Activated T-helper 1 cell treated with anti-CD3 and anti-CD28 coated beads, Interleukin-12 subunit alpha, Interleukin-12 subunit beta, Interleukin-2, Interleukin-4 antibody, amounts not matched to agents 30 ng/mL and 10 ng/mL and 1 ng/mL, durations not matched to agents 14 hours and 24 hours and 36 hours (primary cell): ENCODE measurements around the gene ATP9B. TPM values are rescaled to one million over a fixed set of nuclear protein-coding genes. Genes with fewer than 3 reads are reported as not detected.
A peak's percentile ranks its signal among the peaks of the same experiment; 100 is the strongest.
"Not testable (repeated sequence)": the region's sequence is repeated elsewhere in the genome, so short reads cannot be mapped to it uniquely, and the experiment has no call there.

ENCODE experiments used
- DNase-seq: peaks from one replicate; pipeline ENCODE4 v3.0.0; 2021; ENCODE audit warnings: low spot score
- H3K27ac Mint-ChIP-seq: one replicate; pipeline ENCODE4 v1.8.0; 2021; ENCODE audit warnings: mild to moderate bottlenecking, mixed read lengths
- H3K27me3 Mint-ChIP-seq: one replicate; pipeline ENCODE4 v1.8.0; 2022; ENCODE audit warnings: mild to moderate bottlenecking, moderate library complexity, mixed read lengths; ENCODE audit not compliant: insufficient read depth
- H3K36me3 Mint-ChIP-seq: one replicate; pipeline ENCODE4 v1.8.0; 2021; ENCODE audit warnings: low read depth, mixed read lengths
- H3K4me1 Mint-ChIP-seq: one replicate; pipeline ENCODE4 v1.8.0; 2021; ENCODE audit warnings: low read depth, mixed read lengths
- H3K4me3 Mint-ChIP-seq: one replicate; pipeline ENCODE4 v1.8.0; 2021; ENCODE audit warnings: mild to moderate bottlenecking, moderate library complexity, mixed read lengths
- H3K9me3 Mint-ChIP-seq: one replicate; pipeline ENCODE4 v1.8.0; 2021; ENCODE audit warnings: mixed read lengths
- intact Hi-C: fragments of 100-400 bp; cut with micrococcal nuclease; formaldehyde crosslinking; loops from one replicate; pipeline ENCODE4 v1.15.1; 2024
- total RNA-seq: library from RNA; stranded (reverse); gene quantifications from 2 replicates; pipeline ENCODE4 v1.2.3, GENCODE V29; 2022

The ATP9B gene
- total RNA-seq, 1 donor from 2014 or later = 26.1 TPM

- H3K27ac Mint-ChIP-seq = no peak overlapping the region
- intact Hi-C loops = no loop called here
- DNase-seq = no peak
- peaks cover 3% of the 10 kb centered on the region for H3K36me3 Mint-ChIP-seq
- H3K4me1 Mint-ChIP-seq = peaks cover 5% of the 10 kb centered on the region
- H3K27me3 Mint-ChIP-seq = no peaks in the 10 kb centered on the region
- peaks cover 4% of the 10 kb centered on the region for H3K9me3 Mint-ChIP-seq
- no peak overlapping the region for H3K4me3 Mint-ChIP-seq
Observed at GRCh38 chr18:79326413-79327198, 257.4 kb downstream of the ATP9B start.

- no peak overlapping the region for H3K27ac Mint-ChIP-seq
- no peak for DNase-seq
- H3K4me1 Mint-ChIP-seq = peaks cover 5% of the 10 kb centered on the region
- H3K36me3 Mint-ChIP-seq = peaks cover 3% of the 10 kb centered on the region
- H3K9me3 Mint-ChIP-seq = peaks cover 4% of the 10 kb centered on the region
- no peak overlapping the region for H3K4me3 Mint-ChIP-seq
- no peaks in the 10 kb centered on the region for H3K27me3 Mint-ChIP-seq
- intact Hi-C loops = no loop called here
Observed at GRCh38 chr18:79327199-79327721, 258.1 kb downstream of the ATP9B start.

- peak overlapping the region; percentile 48 for H3K27ac Mint-ChIP-seq
- H3K4me1 Mint-ChIP-seq, H3K4me3 Mint-ChIP-seq, H3K9me3 Mint-ChIP-seq, DNase-seq, intact Hi-C loops, H3K36me3 Mint-ChIP-seq, H3K27me3 Mint-ChIP-seq: not testable (repeated sequence)
Observed at GRCh38 chr18:79327915-79328314, 258.7 kb downstream of the ATP9B start.

- peaks cover 4% of the 10 kb centered on the region for H3K9me3 Mint-ChIP-seq
- H3K27ac Mint-ChIP-seq = no peak overlapping the region
- intact Hi-C loops = no loop called here
- DNase-seq = no peak
- no peaks in the 10 kb centered on the region for H3K27me3 Mint-ChIP-seq
- peaks cover 3% of the 10 kb centered on the region for H3K36me3 Mint-ChIP-seq
- no peak overlapping the region for H3K4me3 Mint-ChIP-seq
- H3K4me1 Mint-ChIP-seq = peaks cover 5% of the 10 kb centered on the region
Observed at GRCh38 chr18:79328887-79329286, 259.7 kb downstream of the ATP9B start.

GRCh38 chr18:79329786-79330185, 260.6 kb downstream of the ATP9B start:
- no peak for DNase-seq
- peaks cover 5% of the 10 kb centered on the region for H3K4me1 Mint-ChIP-seq
- H3K27me3 Mint-ChIP-seq = no peaks in the 10 kb centered on the region
- H3K9me3 Mint-ChIP-seq = peaks cover 4% of the 10 kb centered on the region
- intact Hi-C loops = no loop called here
- H3K27ac Mint-ChIP-seq = no peak overlapping the region
- H3K36me3 Mint-ChIP-seq = peaks cover 3% of the 10 kb centered on the region
- H3K4me3 Mint-ChIP-seq = no peak overlapping the region

- Mint-ChIP-seq H3K4me1 (no peaks in the 10 kb centered on the region), H3K9me3 (no peaks in the 10 kb centered on the region), H3K36me3 (no peaks in the 10 kb centered on the region), H3K27ac (no peak overlapping the region), H3K27me3 (no peaks in the 10 kb centered on the region), H3K4me3 (no peak overlapping the region)
- intact Hi-C loops = no loop called here
- DNase-seq = no peak
Observed at GRCh38 chr18:79332646-79333045, 263.5 kb downstream of the ATP9B start.

GRCh38 chr18:79333046-79333445, 263.9 kb downstream of the ATP9B start:
- H3K27me3 Mint-ChIP-seq = no peaks in the 10 kb centered on the region
- H3K36me3 Mint-ChIP-seq = no peaks in the 10 kb centered on the region
- H3K9me3 Mint-ChIP-seq = no peaks in the 10 kb centered on the region
- no peak for DNase-seq
- H3K4me3 Mint-ChIP-seq = no peak overlapping the region
- no peaks in the 10 kb centered on the region for H3K4me1 Mint-ChIP-seq
- intact Hi-C loops = no loop called here
- no peak overlapping the region for H3K27ac Mint-ChIP-seq

- DNase-seq = no peak
- peaks cover 6% of the 10 kb centered on the region for H3K9me3 Mint-ChIP-seq
- intact Hi-C loops = no loop called here
- H3K36me3 Mint-ChIP-seq = peaks cover 11% of the 10 kb centered on the region
- no peak overlapping the region for H3K27ac Mint-ChIP-seq
- H3K27me3 Mint-ChIP-seq = no peaks in the 10 kb centered on the region
- no peaks in the 10 kb centered on the region for H3K4me1 Mint-ChIP-seq
- H3K4me3 Mint-ChIP-seq = no peak overlapping the region
Observed at GRCh38 chr18:79334496-79335233, 265.5 kb downstream of the ATP9B start.

- intact Hi-C loops = no loop called here
- DNase-seq = no peak
- peaks cover 13% of the 10 kb centered on the region for H3K36me3 Mint-ChIP-seq
- H3K27me3 Mint-ChIP-seq = no peaks in the 10 kb centered on the region
- no peak overlapping the region for H3K27ac Mint-ChIP-seq
- no peaks in the 10 kb centered on the region for H3K4me1 Mint-ChIP-seq
- no peak overlapping the region for H3K4me3 Mint-ChIP-seq
- peaks cover 6% of the 10 kb centered on the region for H3K9me3 Mint-ChIP-seq
Observed at GRCh38 chr18:79335833-79336360, 266.7 kb downstream of the ATP9B start.

GRCh38 chr18:79336556-79337142, 267.5 kb downstream of the ATP9B start:
- no peak overlapping the region for H3K27ac Mint-ChIP-seq
- H3K27me3 Mint-ChIP-seq = no peaks in the 10 kb centered on the region
- intact Hi-C loops = no loop called here
- H3K9me3 Mint-ChIP-seq = peaks cover 6% of the 10 kb centered on the region
- DNase-seq = no peak
- no peak overlapping the region for H3K4me3 Mint-ChIP-seq
- no peaks in the 10 kb centered on the region for H3K4me1 Mint-ChIP-seq
- peaks cover 13% of the 10 kb centered on the region for H3K36me3 Mint-ChIP-seq

GRCh38 chr18:79337184-79337583, 268.0 kb downstream of the ATP9B start:
- H3K4me3 Mint-ChIP-seq = no peak overlapping the region
- no peak overlapping the region for H3K27ac Mint-ChIP-seq
- H3K4me1 Mint-ChIP-seq = no peaks in the 10 kb centered on the region
- intact Hi-C loops = no loop called here
- H3K9me3 Mint-ChIP-seq = peaks cover 6% of the 10 kb centered on the region
- H3K27me3 Mint-ChIP-seq = no peaks in the 10 kb centered on the region
- peaks cover 13% of the 10 kb centered on the region for H3K36me3 Mint-ChIP-seq
- no peak for DNase-seq

- Mint-ChIP-seq H3K27ac (no peak overlapping the region), H3K4me1 (no peaks in the 10 kb centered on the region)
Observed at GRCh38 chr18:79337620-79338019, 268.4 kb downstream of the ATP9B start.

More at GRCh38 chr18:79337620-79338019, 268.4 kb downstream of the ATP9B start:
- no peak for DNase-seq
- peaks cover 13% of the 10 kb centered on the region for H3K36me3 Mint-ChIP-seq
- no peak overlapping the region for H3K4me3 Mint-ChIP-seq
- H3K27me3 Mint-ChIP-seq = no peaks in the 10 kb centered on the region
- peaks cover 6% of the 10 kb centered on the region for H3K9me3 Mint-ChIP-seq
- intact Hi-C loops = no loop called here
